ENCODE data around the gene SUMF2. TPM values are rescaled to one million over a fixed set of nuclear protein-coding genes. Genes with fewer than 3 reads are reported as not detected.
"Not testable (repeated sequence)": the region's sequence is repeated elsewhere in the genome, so short reads cannot be mapped to it uniquely, and the experiment has no call there.

Gene SUMF2
- total RNA-seq, 1 donor from 2014 or later, result 103 TPM

- ChIA-PET CTCF (no interaction called here), POLR2A (no interaction called here)
- Mint-ChIP-seq H3K4me1 (peaks cover 23% of the 10 kb centered on the region), H3K27me3 (peaks cover 10% of the 10 kb centered on the region), H3K9me3 (peaks cover 3% of the 10 kb centered on the region), H3K36me3 (ENCODE audit: low read depth) (peaks cover 16% of the 10 kb centered on the region), H3K27ac (no peak overlapping the region), H3K4me3 (no peak overlapping the region)
- no peak for ATAC-seq (ENCODE audit: low read depth)
- intact Hi-C loops (cut with micrococcal nuclease), result no loop called here
- DNase-seq, result no peak
- no peak for TF ChIP-seq CTCF (IDR thresholded peaks at IDR 0.05)
Measured at GRCh38 chr7:56110611-56111010, 46.5 kb downstream of the SUMF2 start.

GRCh38 chr7:56112244-56112643 is 48.2 kb downstream of the SUMF2 start:
- H3K27ac Mint-ChIP-seq; H3K36me3 Mint-ChIP-seq (ENCODE audit: low read depth); H3K9me3 Mint-ChIP-seq; DNase-seq; H3K4me1 Mint-ChIP-seq; H3K4me3 Mint-ChIP-seq; CTCF ChIA-PET; ATAC-seq (ENCODE audit: low read depth); intact Hi-C loops (cut with micrococcal nuclease): not testable (repeated sequence)
- peaks cover 14% of the 10 kb centered on the region for H3K27me3 Mint-ChIP-seq
- POLR2A ChIA-PET, result interaction anchor here (0.7 kb wide), 1 partner anchor 19 kb away, joined by 9 read pairs; no protein-coding TSS in a partner anchor

- ChIA-PET CTCF (no interaction called here), POLR2A (no interaction called here)
- DNase-seq (no peak), ATAC-seq (ENCODE audit: low read depth) (no peak)
- intact Hi-C loops (cut with micrococcal nuclease), result no loop called here
- Mint-ChIP-seq H3K36me3 (ENCODE audit: low read depth) (no peaks in the 10 kb centered on the region), H3K4me1 (no peaks in the 10 kb centered on the region), H3K27me3 (peaks cover 21% of the 10 kb centered on the region), H3K27ac (no peak within 1 kb of the TSS), H3K9me3 (no peaks in the 10 kb centered on the region), H3K4me3 (no peak within 1 kb of the TSS)
- no peak for TF ChIP-seq CTCF (IDR thresholded peaks at IDR 0.05)
Measured at GRCh38 chr7:56115852-56116538, 51.9 kb downstream of the SUMF2 start, which contains the start of gene NUPR2. Gene NUPR2, minus strand, starts transcription at chr7:56116417. Its CDS starts 103 bp downstream, at chr7:56116314.

GRCh38 chr7:56121440-56121839 is 57.4 kb downstream of the SUMF2 start:
- ATAC-seq (ENCODE audit: low read depth), result no peak

GRCh38 chr7:56124981-56125380 is 60.9 kb downstream of the SUMF2 start:
- POLR2A ChIA-PET, result no interaction called here

More at GRCh38 chr7:56121440-56121839, 57.4 kb downstream of the SUMF2 start:
- H3K27ac Mint-ChIP-seq, result no peak overlapping the region
- H3K4me1 Mint-ChIP-seq, result no peaks in the 10 kb centered on the region
- POLR2A ChIA-PET, result no interaction called here
- no peaks in the 10 kb centered on the region for H3K9me3 Mint-ChIP-seq
- no peaks in the 10 kb centered on the region for H3K36me3 Mint-ChIP-seq (ENCODE audit: low read depth)
- intact Hi-C loops (cut with micrococcal nuclease), result no loop called here
- CTCF ChIA-PET, result no interaction called here
- no peak overlapping the region for H3K4me3 Mint-ChIP-seq
- DNase-seq, result no peak
- no peak for TF ChIP-seq CTCF (IDR thresholded peaks at IDR 0.05)
- H3K27me3 Mint-ChIP-seq, result peaks cover 14% of the 10 kb centered on the region

More at GRCh38 chr7:56124981-56125380, 60.9 kb downstream of the SUMF2 start:
- intact Hi-C loops (cut with micrococcal nuclease), result no loop called here
- H3K9me3 Mint-ChIP-seq, result no peaks in the 10 kb centered on the region
- DNase-seq, result no peak
- no peaks in the 10 kb centered on the region for H3K4me1 Mint-ChIP-seq
- no peak for TF ChIP-seq CTCF (IDR thresholded peaks at IDR 0.05)
- H3K36me3 Mint-ChIP-seq (ENCODE audit: low read depth), result no peaks in the 10 kb centered on the region
- H3K27ac Mint-ChIP-seq, result no peak overlapping the region
- no peak for ATAC-seq (ENCODE audit: low read depth)
- no peak overlapping the region for H3K4me3 Mint-ChIP-seq
- peaks cover 2% of the 10 kb centered on the region for H3K27me3 Mint-ChIP-seq
- CTCF ChIA-PET, result no interaction called here
